Activated T-cell treated with anti-CD3 and anti-CD28 coated beads for 48 hours (primary cell): ENCODE measurements around the gene ITIH2.
A peak's percentile ranks its signal among the peaks of the same experiment; 100 is the strongest.
"Not testable (repeated sequence)": the region's sequence is repeated elsewhere in the genome, so short reads cannot be mapped to it uniquely, and the experiment has no call there.

Source experiments
- DNase-seq: peaks from one replicate; pipeline ENCODE4 v3.0.0-alpha.2; 2020; ENCODE audit warnings: low read depth

Gene ITIH2

GRCh38 chr10:7744307-7744706 lies 41.2 kb downstream of the ITIH2 start:
- DNase-seq = no peak

- not testable (repeated sequence) for DNase-seq
These were observed 45.5 kb downstream of the ITIH2 start for GRCh38 chr10:7748637-7749036.

- no peak for DNase-seq
These were observed 47.1 kb downstream of the ITIH2 start for GRCh38 chr10:7750222-7750621.

GRCh38 chr10:7752251-7752650 lies 49.1 kb downstream of the ITIH2 start:
- no peak for DNase-seq

GRCh38 chr10:7755103-7755502 lies 52.0 kb downstream of the ITIH2 start:
- no peak for DNase-seq

GRCh38 chr10:7756360-7756992 lies 53.4 kb downstream of the ITIH2 start:
- DNase-seq = no peak

- DNase-seq = no peak
These were observed 60.8 kb downstream of the ITIH2 start for GRCh38 chr10:7763929-7764328.

GRCh38 chr10:7766241-7766640 lies 63.1 kb downstream of the ITIH2 start:
- DNase-seq = no peak

- no peak for DNase-seq
These were observed 64.1 kb downstream of the ITIH2 start for GRCh38 chr10:7767209-7767608.

GRCh38 chr10:7768417-7768816 lies 65.3 kb downstream of the ITIH2 start:
- no peak for DNase-seq

GRCh38 chr10:7773845-7774801 lies 71.0 kb downstream of the ITIH2 start:
- no peak for DNase-seq

- DNase-seq = no peak
These were observed 73.7 kb downstream of the ITIH2 start for GRCh38 chr10:7776777-7777176.

- DNase-seq = not testable (repeated sequence)
These were observed 79.1 kb downstream of the ITIH2 start for GRCh38 chr10:7782194-7782593.

GRCh38 chr10:7786430-7786829 lies 83.3 kb downstream of the ITIH2 start:
- no peak for DNase-seq

GRCh38 chr10:7787150-7787856 lies 84.2 kb downstream of the ITIH2 start:
- DNase-seq = no peak

- DNase-seq = peak; percentile 97
These were observed 84.9 kb downstream of the ITIH2 start, which contains the start of the genes ATP5F1C and KIN for GRCh38 chr10:7787857-7788638. Gene ATP5F1C (plus strand): TSS chr10:7788177. CDS start chr10:7788208, 31 bp downstream. Gene KIN (minus strand): TSS chr10:7787993. CDS start chr10:7787933, 60 bp downstream.

- no peak for DNase-seq
These were observed 85.6 kb downstream of the ITIH2 start for GRCh38 chr10:7788639-7789286.

- no peak for DNase-seq
These were observed 86.3 kb downstream of the ITIH2 start for GRCh38 chr10:7789390-7789789.

- DNase-seq = no peak
These were observed 89.4 kb downstream of the ITIH2 start for GRCh38 chr10:7792541-7792940.

GRCh38 chr10:7794251-7795026 lies 91.3 kb downstream of the ITIH2 start:
- DNase-seq = no peak
